GM21737 (cell line): ENCODE measurements around the gene ATP1A3.
"Not testable (repeated sequence)": the region's sequence is repeated elsewhere in the genome, so short reads cannot be mapped to it uniquely, and the experiment has no call there.

Source experiments
- ATAC-seq: cut with Tn5 transposase; IDR thresholded peaks from one replicate; pipeline ENCODE4 v1.9.1; 2021; ENCODE audit warnings: mild to moderate bottlenecking, moderate library complexity; ENCODE audit not compliant: unreplicated experiment

ATP1A3 gene

GRCh38 chr19:41993612-41994483 is at the start of gene ATP1A3:
Gene ATP1A3 (minus strand): TSS chr19:41994230. CDS start chr19:41994076, 154 bp downstream.
- ATAC-seq = no peak

GRCh38 chr19:42042455-42043170 is 48.6 kb upstream of the ATP1A3 start:
- ATAC-seq = no peak

GRCh38 chr19:42040491-42040890 is 46.5 kb upstream of the ATP1A3 start:
- ATAC-seq = not testable (repeated sequence)

GRCh38 chr19:42040031-42040430 is 46.0 kb upstream of the ATP1A3 start:
- ATAC-seq = no peak

- ATAC-seq = no peak
Measured at GRCh38 chr19:42038666-42039065, 44.6 kb upstream of the ATP1A3 start.

- ATAC-seq = no peak
Measured at GRCh38 chr19:42037649-42038048, 43.6 kb upstream of the ATP1A3 start.

GRCh38 chr19:42034640-42035391 is 40.8 kb upstream of the ATP1A3 start:
- ATAC-seq = not testable (repeated sequence)

GRCh38 chr19:42033413-42033812 is 39.4 kb upstream of the ATP1A3 start:
- ATAC-seq = no peak

GRCh38 chr19:42032431-42032830 is 38.4 kb upstream of the ATP1A3 start:
- no peak for ATAC-seq

- no peak for ATAC-seq
Measured at GRCh38 chr19:42030645-42031440, 36.8 kb upstream of the ATP1A3 start.

GRCh38 chr19:42028304-42029216 is 34.5 kb upstream of the ATP1A3 start:
- ATAC-seq = no peak

- ATAC-seq = no peak
Measured at GRCh38 chr19:42024622-42025111, 30.6 kb upstream of the ATP1A3 start.

GRCh38 chr19:42023943-42024260 is 29.9 kb upstream of the ATP1A3 start:
- ATAC-seq = no peak

GRCh38 chr19:42023121-42023942 is 29.3 kb upstream of the ATP1A3 start:
- ATAC-seq = no peak

- ATAC-seq = no peak
Measured at GRCh38 chr19:42022616-42023015, 28.6 kb upstream of the ATP1A3 start.

GRCh38 chr19:42021185-42021584 is 27.2 kb upstream of the ATP1A3 start:
- no peak for ATAC-seq

- ATAC-seq = no peak
Measured at GRCh38 chr19:42018503-42019193, 24.6 kb upstream of the ATP1A3 start.

GRCh38 chr19:42017040-42017439 is 23.0 kb upstream of the ATP1A3 start:
- no peak for ATAC-seq
